ENCODE data around the gene ETV5.

The ETV5 gene

GRCh38 chr3:186095561-186096081, 13.3 kb downstream of the ETV5 start:
- no peak overlapping the region for H2AFZ ChIP-seq (ENCODE audit: low read length, unreplicated experiment)
- no peak overlapping the region for H3K27ac ChIP-seq (ENCODE audit: low read depth, low read length)
- H3K27me3 ChIP-seq (ENCODE audit: insufficient read depth, low read length) = no peaks in the 10 kb centered on the region
- no peak overlapping the region for H3K4me3 ChIP-seq (ENCODE audit: low read depth, low read length)
- peaks cover 21% of the 10 kb centered on the region for H3K4me1 ChIP-seq (ENCODE audit: control insufficient read depth, insufficient read depth, low read length, unreplicated experiment)
- peaks cover 4% of the 10 kb centered on the region for H3K79me2 ChIP-seq (ENCODE audit: control insufficient read depth, insufficient read depth, low read length, unreplicated experiment)
- peaks cover 12% of the 10 kb centered on the region for H3K36me3 ChIP-seq (ENCODE audit: insufficient read depth, low read length)

DNA sequence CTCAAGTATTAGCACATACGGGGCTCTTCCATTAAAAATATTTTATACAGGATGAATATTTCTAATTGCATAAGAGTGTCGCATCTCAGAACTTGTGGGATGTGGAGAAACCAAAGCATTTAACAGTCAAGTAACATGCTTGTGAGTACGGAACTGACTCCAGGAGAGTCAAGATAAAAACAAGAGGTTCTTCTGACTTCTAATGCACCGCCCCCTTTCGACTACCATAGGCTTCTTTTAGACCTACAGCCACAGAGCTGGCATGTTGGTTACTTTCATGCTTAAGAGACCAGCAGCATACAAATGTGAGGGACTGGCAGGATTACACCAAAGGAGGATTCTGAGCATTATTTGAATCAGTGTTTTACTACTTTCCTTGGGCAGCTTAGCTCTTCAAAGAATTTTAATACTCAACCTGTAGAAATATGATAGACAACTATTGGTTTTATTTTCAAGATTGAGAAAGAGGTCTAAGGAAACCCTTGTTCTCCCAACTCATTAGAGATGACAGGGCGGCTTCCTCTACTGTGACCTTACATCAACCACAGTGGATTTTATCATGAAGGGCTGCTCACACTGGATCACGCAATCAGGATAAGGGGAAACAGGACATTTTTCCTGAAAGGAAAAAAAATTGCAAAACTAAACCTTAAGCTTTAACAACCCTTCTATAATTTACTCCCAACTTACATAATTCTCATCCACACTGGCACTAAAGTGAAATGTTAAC, 14.0 kb downstream of the ETV5 start:
- peaks cover 18% of the 10 kb centered on the region for H3K4me1 ChIP-seq (ENCODE audit: control insufficient read depth, insufficient read depth, low read length, unreplicated experiment)
- peaks cover 12% of the 10 kb centered on the region for H3K36me3 ChIP-seq (ENCODE audit: insufficient read depth, low read length)
- peaks cover 4% of the 10 kb centered on the region for H3K79me2 ChIP-seq (ENCODE audit: control insufficient read depth, insufficient read depth, low read length, unreplicated experiment)
- H3K27me3 ChIP-seq (ENCODE audit: insufficient read depth, low read length) = no peaks in the 10 kb centered on the region
- no peak overlapping the region for H3K4me3 ChIP-seq (ENCODE audit: low read depth, low read length)
- H3K27ac ChIP-seq (ENCODE audit: low read depth, low read length) = no peak overlapping the region
- H2AFZ ChIP-seq (ENCODE audit: low read length, unreplicated experiment) = no peak overlapping the region

DNA sequence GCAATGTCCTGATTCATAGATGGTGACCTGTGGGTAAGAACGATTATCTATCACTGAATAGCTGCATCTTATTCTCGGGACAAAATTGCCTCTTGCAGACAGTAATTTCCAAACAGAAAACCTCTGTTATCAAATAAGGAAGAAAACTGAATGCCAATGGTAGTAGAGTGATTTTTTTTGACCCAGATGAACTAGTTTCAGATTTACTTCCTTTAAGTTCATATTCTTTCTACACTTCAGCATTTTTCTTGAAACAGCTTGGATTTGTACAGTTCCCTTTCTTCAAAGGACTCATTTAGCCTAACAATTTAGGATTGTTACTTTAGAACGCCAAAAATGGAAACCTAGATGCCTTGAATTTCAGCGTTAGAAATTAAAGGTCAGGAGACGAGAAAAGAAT, 14.6 kb downstream of the ETV5 start:
- Histone ChIP-seq H3K4me3 (ENCODE audit: low read depth, low read length) (no peak overlapping the region), H2AFZ (ENCODE audit: low read length, unreplicated experiment) (no peak overlapping the region), H3K27me3 (ENCODE audit: insufficient read depth, low read length) (no peaks in the 10 kb centered on the region), H3K4me1 (ENCODE audit: control insufficient read depth, insufficient read depth, low read length, unreplicated experiment) (peaks cover 12% of the 10 kb centered on the region), H3K27ac (ENCODE audit: low read depth, low read length) (no peak overlapping the region), H3K79me2 (ENCODE audit: control insufficient read depth, insufficient read depth, low read length, unreplicated experiment) (peaks cover 8% of the 10 kb centered on the region), H3K36me3 (ENCODE audit: insufficient read depth, low read length) (peaks cover 15% of the 10 kb centered on the region)

DNA sequence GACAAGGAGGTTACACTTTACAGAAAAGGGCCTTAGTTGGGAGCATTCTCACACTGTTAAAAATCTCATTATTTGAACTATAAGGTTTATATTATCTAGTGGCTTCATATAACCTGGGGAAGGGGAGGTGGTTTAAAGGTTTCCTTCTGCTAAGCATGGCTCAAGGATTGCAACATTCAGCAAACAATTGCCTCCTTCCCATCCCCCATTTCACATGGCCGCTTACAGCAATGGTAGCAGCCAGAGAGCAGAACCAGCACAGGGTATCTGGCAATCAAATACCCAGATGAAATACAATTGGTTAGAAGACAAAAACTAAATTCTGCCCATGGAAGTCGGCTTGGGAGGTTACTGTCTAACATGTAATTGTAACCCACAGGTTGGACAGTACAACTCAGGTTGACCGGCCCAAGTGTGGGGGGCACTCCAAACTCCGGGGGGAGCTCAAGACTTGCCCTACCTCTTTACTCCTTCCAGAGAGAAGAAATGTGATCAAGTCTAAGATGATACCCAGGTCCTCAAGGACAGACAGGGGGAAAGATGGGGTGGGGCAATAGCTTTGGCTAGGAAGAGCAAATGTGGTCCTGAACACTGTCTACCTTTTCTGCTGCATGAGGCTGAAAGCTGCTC, 15.5 kb downstream of the ETV5 start:
- Histone ChIP-seq H2AFZ (ENCODE audit: low read length, unreplicated experiment) (no peak overlapping the region), H3K36me3 (ENCODE audit: insufficient read depth, low read length) (peaks cover 16% of the 10 kb centered on the region), H3K4me1 (ENCODE audit: control insufficient read depth, insufficient read depth, low read length, unreplicated experiment) (peaks cover 4% of the 10 kb centered on the region), H3K27ac (ENCODE audit: low read depth, low read length) (no peak overlapping the region), H3K79me2 (ENCODE audit: control insufficient read depth, insufficient read depth, low read length, unreplicated experiment) (peaks cover 9% of the 10 kb centered on the region), H3K4me3 (ENCODE audit: low read depth, low read length) (no peak overlapping the region), H3K27me3 (ENCODE audit: insufficient read depth, low read length) (no peaks in the 10 kb centered on the region)

GRCh38 chr3:186092360-186093070, 16.4 kb downstream of the ETV5 start:
- Histone ChIP-seq H3K27me3 (ENCODE audit: insufficient read depth, low read length) (no peaks in the 10 kb centered on the region), H3K4me1 (ENCODE audit: control insufficient read depth, insufficient read depth, low read length, unreplicated experiment) (no peaks in the 10 kb centered on the region), H3K79me2 (ENCODE audit: control insufficient read depth, insufficient read depth, low read length, unreplicated experiment) (peaks cover 5% of the 10 kb centered on the region), H2AFZ (ENCODE audit: low read length, unreplicated experiment) (no peak overlapping the region), H3K27ac (ENCODE audit: low read depth, low read length) (no peak overlapping the region), H3K36me3 (ENCODE audit: insufficient read depth, low read length) (peaks cover 20% of the 10 kb centered on the region), H3K4me3 (ENCODE audit: low read depth, low read length) (no peak overlapping the region)

DNA sequence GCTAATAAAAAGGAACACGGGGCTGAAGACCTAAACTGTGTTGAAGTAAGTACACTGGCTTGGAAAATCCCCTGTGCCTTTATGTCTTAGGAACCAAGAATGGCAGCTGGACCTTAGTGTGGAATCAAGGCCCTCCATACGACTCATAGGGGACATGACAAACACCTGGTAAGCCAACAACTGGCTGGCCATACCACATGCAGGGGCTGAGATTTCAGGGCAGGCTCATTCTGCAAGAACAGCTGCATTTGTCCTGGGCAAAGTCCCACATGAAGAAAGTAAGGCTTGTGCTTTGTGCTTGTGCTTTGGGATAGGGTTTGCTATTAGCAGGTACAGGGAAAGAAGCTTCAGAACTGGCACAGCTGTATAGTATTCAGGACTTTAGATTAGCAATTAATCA, 18.0 kb downstream of the ETV5 start:
- H3K27ac ChIP-seq (ENCODE audit: low read depth, low read length) = no peak overlapping the region
- H3K36me3 ChIP-seq (ENCODE audit: insufficient read depth, low read length) = peaks cover 24% of the 10 kb centered on the region
- H3K27me3 ChIP-seq (ENCODE audit: insufficient read depth, low read length) = no peaks in the 10 kb centered on the region
- H2AFZ ChIP-seq (ENCODE audit: low read length, unreplicated experiment) = no peak overlapping the region
- no peaks in the 10 kb centered on the region for H3K4me1 ChIP-seq (ENCODE audit: control insufficient read depth, insufficient read depth, low read length, unreplicated experiment)
- no peak overlapping the region for H3K4me3 ChIP-seq (ENCODE audit: low read depth, low read length)
- peaks cover 5% of the 10 kb centered on the region for H3K79me2 ChIP-seq (ENCODE audit: control insufficient read depth, insufficient read depth, low read length, unreplicated experiment)

DNA sequence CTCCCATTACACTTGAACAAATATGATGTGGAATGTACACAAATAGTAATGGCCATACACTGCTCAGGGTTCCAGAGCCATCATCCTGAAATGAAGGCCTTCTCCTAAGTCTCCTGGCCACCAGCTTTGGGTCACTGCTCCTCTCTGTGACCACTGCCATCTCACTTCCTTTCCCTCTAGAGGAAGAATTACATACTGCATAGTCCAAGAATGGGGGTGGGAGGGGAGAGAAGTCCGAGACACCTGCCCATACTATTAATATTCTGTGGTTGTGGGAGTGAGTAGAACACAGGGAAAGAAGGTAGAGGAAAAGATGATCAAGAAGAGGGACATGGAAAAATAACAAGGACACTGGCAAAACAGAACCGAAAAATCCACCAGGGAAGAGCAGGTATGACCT, 20.6 kb downstream of the ETV5 start:
- Histone ChIP-seq H3K4me1 (ENCODE audit: control insufficient read depth, insufficient read depth, low read length, unreplicated experiment) (no peaks in the 10 kb centered on the region), H3K4me3 (ENCODE audit: low read depth, low read length) (no peak overlapping the region), H3K27me3 (ENCODE audit: insufficient read depth, low read length) (no peaks in the 10 kb centered on the region), H3K36me3 (ENCODE audit: insufficient read depth, low read length) (peaks cover 23% of the 10 kb centered on the region; the same call in 1 of the 2 replicates), H3K27ac (ENCODE audit: low read depth, low read length) (no peak overlapping the region), H2AFZ (ENCODE audit: low read length, unreplicated experiment) (no peak overlapping the region), H3K79me2 (ENCODE audit: control insufficient read depth, insufficient read depth, low read length, unreplicated experiment) (peaks cover 5% of the 10 kb centered on the region)

DNA sequence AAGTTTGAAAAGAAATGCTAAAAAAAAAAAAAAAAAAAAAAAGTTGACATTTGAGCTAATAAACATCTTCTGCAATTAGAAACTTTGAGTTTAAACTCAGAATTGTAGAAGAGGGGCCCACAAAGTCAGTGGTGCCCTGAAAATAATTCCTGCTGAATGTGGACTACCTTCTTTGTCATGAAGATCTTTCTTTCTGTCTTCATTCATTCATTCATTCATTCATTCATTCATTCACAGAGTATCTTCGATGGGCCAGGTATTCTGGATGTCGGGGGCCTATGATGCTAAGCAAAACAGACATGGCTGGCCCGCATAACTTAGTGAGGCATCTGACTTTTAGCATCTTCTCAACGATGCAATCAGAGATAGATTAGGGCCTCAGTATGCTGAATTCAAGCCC, 24.6 kb downstream of the ETV5 start:
- peaks cover 1% of the 10 kb centered on the region for H3K79me2 ChIP-seq (ENCODE audit: control insufficient read depth, insufficient read depth, low read length, unreplicated experiment)
- no peaks in the 10 kb centered on the region for H3K4me1 ChIP-seq (ENCODE audit: control insufficient read depth, insufficient read depth, low read length, unreplicated experiment)
- no peak overlapping the region for H3K27ac ChIP-seq (ENCODE audit: low read depth, low read length)
- H3K4me3 ChIP-seq (ENCODE audit: low read depth, low read length) = no peak overlapping the region
- H2AFZ ChIP-seq (ENCODE audit: low read length, unreplicated experiment) = no peak overlapping the region
- no peaks in the 10 kb centered on the region for H3K27me3 ChIP-seq (ENCODE audit: insufficient read depth, low read length)
- H3K36me3 ChIP-seq (ENCODE audit: insufficient read depth, low read length) = peaks cover 17% of the 10 kb centered on the region

GRCh38 chr3:186083746-186084145, 25.1 kb downstream of the ETV5 start:
- H3K27ac ChIP-seq (ENCODE audit: low read depth, low read length) = no peak overlapping the region
- no peaks in the 10 kb centered on the region for H3K4me1 ChIP-seq (ENCODE audit: control insufficient read depth, insufficient read depth, low read length, unreplicated experiment)
- H3K27me3 ChIP-seq (ENCODE audit: insufficient read depth, low read length) = no peaks in the 10 kb centered on the region
- H2AFZ ChIP-seq (ENCODE audit: low read length, unreplicated experiment) = no peak overlapping the region
- no peak overlapping the region for H3K4me3 ChIP-seq (ENCODE audit: low read depth, low read length)
- H3K36me3 ChIP-seq (ENCODE audit: insufficient read depth, low read length) = peaks cover 22% of the 10 kb centered on the region
- no peaks in the 10 kb centered on the region for H3K79me2 ChIP-seq (ENCODE audit: control insufficient read depth, insufficient read depth, low read length, unreplicated experiment)

DNA sequence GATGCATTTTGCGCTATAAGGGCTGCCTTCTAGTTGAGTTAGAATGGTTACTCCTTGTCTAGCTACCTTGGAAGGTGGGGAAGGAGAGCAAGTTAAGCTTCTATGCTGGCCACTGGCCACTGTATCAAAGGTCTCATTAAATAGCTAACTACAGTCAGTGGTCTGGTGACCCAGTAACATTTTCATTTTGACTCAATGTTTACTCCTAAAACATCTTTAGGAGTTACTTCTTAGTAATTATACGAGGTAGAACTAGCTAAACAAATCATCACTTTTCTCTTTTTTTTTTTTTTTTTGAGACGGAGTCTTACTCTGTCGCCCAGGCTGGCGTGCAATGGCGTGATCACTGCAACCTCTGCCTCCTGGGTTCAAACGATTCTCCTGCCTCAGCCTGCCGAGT, 26.7 kb downstream of the ETV5 start:
- no peaks in the 10 kb centered on the region for H3K27me3 ChIP-seq (ENCODE audit: insufficient read depth, low read length)
- H3K79me2 ChIP-seq (ENCODE audit: control insufficient read depth, insufficient read depth, low read length, unreplicated experiment) = no peaks in the 10 kb centered on the region
- peaks cover 29% of the 10 kb centered on the region for H3K36me3 ChIP-seq (ENCODE audit: insufficient read depth, low read length)
- no peak overlapping the region for H3K27ac ChIP-seq (ENCODE audit: low read depth, low read length)
- no peak overlapping the region for H3K4me3 ChIP-seq (ENCODE audit: low read depth, low read length)
- H2AFZ ChIP-seq (ENCODE audit: low read length, unreplicated experiment) = no peak overlapping the region
- H3K4me1 ChIP-seq (ENCODE audit: control insufficient read depth, insufficient read depth, low read length, unreplicated experiment) = no peaks in the 10 kb centered on the region

Measured in ACC112 (cell line).